Hypothalamus (tissue), 51 donors: ENCODE measurements around the gene CACNB2.
"Not testable (repeated sequence)": the region's sequence is repeated elsewhere in the genome, so short reads cannot be mapped to it uniquely, and the experiment has no call there.

Source experiments
- DNase-seq, 51 donors: peaks; one replicate each; lab custom pipeline; 2025; lab: John Stamatoyannopoulos, UW

Gene CACNB2

GRCh38 chr10:18144396-18144795 is 4.2 kb downstream of the CACNB2 start:
- DNase-seq = no peak

- peak in 15 of 51 donors; percentile 2 to 38 (median 10) for DNase-seq
Observed at GRCh38 chr10:18144928-18145327, 4.7 kb downstream of the CACNB2 start.

- peak in 1 of 51 donors; percentile 13 for DNase-seq
Observed at GRCh38 chr10:18145652-18146051, 5.4 kb downstream of the CACNB2 start.

- no peak for DNase-seq
Observed at GRCh38 chr10:18149196-18149800, 9.1 kb downstream of the CACNB2 start.

- no peak for DNase-seq
Observed at GRCh38 chr10:18151356-18151890, 11.2 kb downstream of the CACNB2 start.

GRCh38 chr10:18153381-18153780 is 13.2 kb downstream of the CACNB2 start:
- DNase-seq = not testable (repeated sequence)

GRCh38 chr10:18155321-18155720 is 15.1 kb downstream of the CACNB2 start:
- no peak for DNase-seq

GRCh38 chr10:18156797-18157196 is 16.6 kb downstream of the CACNB2 start:
- DNase-seq = not testable (repeated sequence)

GRCh38 chr10:18157881-18158280 is 17.7 kb downstream of the CACNB2 start:
- DNase-seq = no peak

GRCh38 chr10:18158773-18159265 is 18.6 kb downstream of the CACNB2 start:
- DNase-seq = no peak

GRCh38 chr10:18159557-18159956 is 19.3 kb downstream of the CACNB2 start:
- DNase-seq = no peak

GRCh38 chr10:18162021-18162627 is 21.9 kb downstream of the CACNB2 start:
- DNase-seq = no peak

- DNase-seq = no peak
Observed at GRCh38 chr10:18164093-18164492, 23.9 kb downstream of the CACNB2 start.

GRCh38 chr10:18164748-18165361 is 24.6 kb downstream of the CACNB2 start:
- no peak for DNase-seq

- peak in 1 of 51 donors; percentile 24 for DNase-seq
Observed at GRCh38 chr10:18178854-18179483, 38.7 kb downstream of the CACNB2 start.

GRCh38 chr10:18179891-18180290 is 39.7 kb downstream of the CACNB2 start:
- peak in 2 of 51 donors; percentile 14 to 30 for DNase-seq

GRCh38 chr10:18181382-18181781 is 41.2 kb downstream of the CACNB2 start:
- DNase-seq = not testable (repeated sequence)

- DNase-seq = no peak
Observed at GRCh38 chr10:18185621-18186020, 45.4 kb downstream of the CACNB2 start.

- DNase-seq = no peak
Observed at GRCh38 chr10:18190840-18191239, 50.6 kb downstream of the CACNB2 start.

GRCh38 chr10:18194634-18195033 is 54.4 kb downstream of the CACNB2 start:
- no peak for DNase-seq
